Measurements from ENCODE around the gene IL32.
A peak's percentile ranks its signal among the peaks of the same experiment; 100 is the strongest.

IL32 gene

GRCh38 chr16:3045758-3046640 lies 19.4 kb upstream of the IL32 start, which contains the start of gene MMP25:
MMP25 (plus strand) TSS chr16:3046561; CDS start chr16:3046918, 357 bp downstream.
- Histone ChIP-seq H3K27ac (ENCODE audit: low read length) (no peak within 1 kb of the TSS), H2AFZ (ENCODE audit: low read depth, low read length) (peak within 1 kb of the TSS; percentile 55)

GRCh38 chr16:3046641-3047386 lies 18.6 kb upstream of the IL32 start:
- Histone ChIP-seq H3K4me2 (ENCODE audit: insufficient read depth, low read length) (no peak overlapping the region), H3K9ac (ENCODE audit: low read depth, low read length) (no peak overlapping the region), H2AFZ (ENCODE audit: low read depth, low read length) (no peak overlapping the region), H3K79me2 (ENCODE audit: insufficient read depth, low read length) (no peaks in the 10 kb centered on the region), H3K27me3 (ENCODE audit: insufficient read depth, low read length, poor library complexity) (peaks cover 25% of the 10 kb centered on the region), H3K4me3 (ENCODE audit: low read depth in 1 of 2, low read length in 2 of 2) (no peak overlapping the region), H3K36me3 (ENCODE audit: insufficient read depth, low read length) (no peaks in the 10 kb centered on the region), H3K27ac (ENCODE audit: low read length) (no peak overlapping the region), H4K20me1 (ENCODE audit: insufficient read depth, low read length) (peaks cover 2% of the 10 kb centered on the region; the same call in 1 of the 2 replicates), H3K9me3 (ENCODE audit: insufficient read depth, low read length, severe bottlenecking) (no peaks in the 10 kb centered on the region), H3K4me1 (ENCODE audit: insufficient read depth, low read length) (peaks cover 10% of the 10 kb centered on the region)
- DNase-seq (no peak), ATAC-seq (ENCODE audit: insufficient read depth, low read depth) (no peak)
- no peak for TF ChIP-seq EZH2 (IDR thresholded peaks at IDR 0.05; ENCODE audit: borderline replicate concordance, low read depth, low read length, severe bottlenecking)
- no peak for TF ChIP-seq CTCF (IDR thresholded peaks at IDR 0.05; ENCODE audit: borderline replicate concordance, extremely low read depth, low read length, poor library complexity, severe bottlenecking)

More at GRCh38 chr16:3045758-3046640, 19.4 kb upstream of the IL32 start, which contains the start of gene MMP25:
- ATAC-seq (ENCODE audit: insufficient read depth, low read depth) (peak; percentile 56), DNase-seq (no peak)
- Histone ChIP-seq H3K4me3 (ENCODE audit: low read depth in 1 of 2, low read length in 2 of 2) (peak within 1 kb of the TSS in 1 of 2 experiments; percentile 34; a peak in 3 of 4 replicates), H3K4me1 (ENCODE audit: insufficient read depth, low read length) (peaks cover 10% of the 10 kb centered on the region), H3K4me2 (ENCODE audit: insufficient read depth, low read length) (peak within 1 kb of the TSS; percentile 60), H3K9me3 (ENCODE audit: insufficient read depth, low read length, severe bottlenecking) (no peaks in the 10 kb centered on the region), H3K79me2 (ENCODE audit: insufficient read depth, low read length) (no peaks in the 10 kb centered on the region), H3K36me3 (ENCODE audit: insufficient read depth, low read length) (no peaks in the 10 kb centered on the region), H3K9ac (ENCODE audit: low read depth, low read length) (peak within 1 kb of the TSS; percentile 39; the same call in 1 of the 2 replicates), H3K27me3 (ENCODE audit: insufficient read depth, low read length, poor library complexity) (peaks cover 25% of the 10 kb centered on the region), H4K20me1 (ENCODE audit: insufficient read depth, low read length) (peaks cover 2% of the 10 kb centered on the region; the same call in 1 of the 2 replicates)
- TF ChIP-seq EZH2 (IDR thresholded peaks at IDR 0.05; ENCODE audit: borderline replicate concordance, low read depth, low read length, severe bottlenecking) (peak; percentile 86), CTCF (IDR thresholded peaks at IDR 0.05; ENCODE audit: borderline replicate concordance, extremely low read depth, low read length, poor library complexity, severe bottlenecking) (no peak)

- Histone ChIP-seq H3K4me2 (ENCODE audit: insufficient read depth, low read length) (no peak overlapping the region), H3K36me3 (ENCODE audit: insufficient read depth, low read length) (no peaks in the 10 kb centered on the region), H3K4me1 (ENCODE audit: insufficient read depth, low read length) (peaks cover 10% of the 10 kb centered on the region), H3K27ac (ENCODE audit: low read length) (no peak overlapping the region), H3K9me3 (ENCODE audit: insufficient read depth, low read length, severe bottlenecking) (no peaks in the 10 kb centered on the region), H3K9ac (ENCODE audit: low read depth, low read length) (no peak overlapping the region), H3K79me2 (ENCODE audit: insufficient read depth, low read length) (no peaks in the 10 kb centered on the region), H4K20me1 (ENCODE audit: insufficient read depth, low read length) (peaks cover 2% of the 10 kb centered on the region; the same call in 1 of the 2 replicates), H3K27me3 (ENCODE audit: insufficient read depth, low read length, poor library complexity) (peaks cover 25% of the 10 kb centered on the region), H2AFZ (ENCODE audit: low read depth, low read length) (no peak overlapping the region), H3K4me3 (ENCODE audit: low read depth in 1 of 2, low read length in 2 of 2) (no peak overlapping the region)
- TF ChIP-seq EZH2 (IDR thresholded peaks at IDR 0.05; ENCODE audit: borderline replicate concordance, low read depth, low read length, severe bottlenecking) = no peak
- TF ChIP-seq CTCF (IDR thresholded peaks at IDR 0.05; ENCODE audit: borderline replicate concordance, extremely low read depth, low read length, poor library complexity, severe bottlenecking) = no peak
- ATAC-seq (ENCODE audit: insufficient read depth, low read depth) (no peak), DNase-seq (no peak)
Measured at GRCh38 chr16:3047387-3047720, 18.1 kb upstream of the IL32 start.
